ENCODE results near the gene METTL13. TPM values are rescaled to one million over a fixed set of nuclear protein-coding genes. Genes with fewer than 3 reads are reported as not detected.

The METTL13 gene
- total RNA-seq, 1 experiment from 2014 or later: 64.5 TPM

GRCh38 chr1:171803045-171803444, 21.6 kb downstream of the METTL13 start:
- whole genome bisulfite sequencing (ENCODE audit: extremely low coverage, insufficient read length, low lambda C conversion rate): no CpG with 5 or more reads among the region's 2 CpGs
- no peak overlapping the region for H3K14ac ChIP-seq (ENCODE audit: insufficient read depth, low read length)
- no peak overlapping the region for H2BK20ac ChIP-seq (ENCODE audit: low read depth, low read length, poor library complexity, severe bottlenecking)
- H2AK5ac ChIP-seq (ENCODE audit: insufficient read length, low read length): no peak overlapping the region
- no peak overlapping the region for H4K5ac ChIP-seq (ENCODE audit: insufficient read length, low read depth, low read length)
- H3K79me1 ChIP-seq (ENCODE audit: insufficient read depth, low read depth, low read length, poor library complexity, severe bottlenecking): no peaks in the 10 kb centered on the region
- no peak for DNase-seq
- H3K27me3 ChIP-seq (ENCODE audit: insufficient read depth, low read length): no peaks in the 10 kb centered on the region
- H3K4me1 ChIP-seq (ENCODE audit: insufficient read depth, low read length): 0 out of 2 replicates have a peak, but pooled peaks cover 2% of the 10 kb centered on the region
- H3K9ac ChIP-seq (ENCODE audit: extremely low read depth, insufficient read length, low read length): no peak overlapping the region
- Mint-ChIP-seq H3K36me3 (ENCODE audit: insufficient read depth in 1 of 3, low read depth in 3 of 3) (peaks cover 0 to 3% (median 0%) of the 10 kb centered on the region in 3 experiments; a peak in 1 of 7 replicates), H3K9me3 (no peaks in the 10 kb centered on the region), H3K4me1 (peaks cover 23 to 29% of the 10 kb centered on the region in 2 experiments), H3K27ac (no peak overlapping the region), H3K27me3 (ENCODE audit: low read depth) (no peaks in the 10 kb centered on the region), H3K4me3 (no peak overlapping the region)
- H3K4ac ChIP-seq (ENCODE audit: low read depth, low read length): no peak overlapping the region
- no peak overlapping the region for H4K91ac ChIP-seq (ENCODE audit: insufficient read length, low read depth, low read length)
- H3K27ac ChIP-seq (ENCODE audit: insufficient read length, low read depth, low read length): no peak overlapping the region
- no peak overlapping the region for H2BK15ac ChIP-seq (ENCODE audit: low read depth, low read length)
- H3K23ac ChIP-seq (ENCODE audit: insufficient read length, low read depth, low read length): no peak overlapping the region
- no peak overlapping the region for H3K4me2 ChIP-seq (ENCODE audit: insufficient read depth, insufficient read length, low read length)
- H3T11ph ChIP-seq (ENCODE audit: low read length): no peak overlapping the region
- no peak overlapping the region for H2BK5ac ChIP-seq (ENCODE audit: insufficient read length, low read length)
- H2BK12ac ChIP-seq (ENCODE audit: insufficient read length, low read depth, low read length): no peak overlapping the region
- no peak overlapping the region for H2BK120ac ChIP-seq (ENCODE audit: low read depth, low read length, poor library complexity, severe bottlenecking)
- TF ChIP-seq CTCF (conservative IDR thresholded peaks at IDR 0.05): no peak
- H2AFZ ChIP-seq (ENCODE audit: low read length): no peak overlapping the region
- H3K9me3 ChIP-seq (ENCODE audit: control insufficient read depth, low read depth, low read length): no peaks in the 10 kb centered on the region
- no peaks in the 10 kb centered on the region for H3K79me2 ChIP-seq (ENCODE audit: insufficient read depth, low read length)
- no peaks in the 10 kb centered on the region for H4K20me1 ChIP-seq (ENCODE audit: control insufficient read depth, insufficient read depth, insufficient read length)
- H3K56ac ChIP-seq (ENCODE audit: insufficient read length, low read depth, low read length): no peak overlapping the region
- H3K23me2 ChIP-seq (ENCODE audit: insufficient read length, low read depth, low read length, poor library complexity, severe bottlenecking): no peaks in the 10 kb centered on the region
- no peak overlapping the region for H3K18ac ChIP-seq (ENCODE audit: insufficient read length, low read depth, low read length)
- H4K8ac ChIP-seq (replicated peaks; ENCODE audit: insufficient read length, low read depth, low read length): no peak overlapping the region
